SH-SY5Y (cell line): ENCODE results near the gene MGAT4C.

ENCODE experiments used
- GATA2 ChIP-seq: IDR thresholded peaks from 2 replicates; pipeline ENCODE4 v1.6.1; 2011; ENCODE audit warnings: mild to moderate bottlenecking, low read depth, low read length
- GATA3 ChIP-seq: IDR thresholded peaks from 2 replicates; pipeline ENCODE4 v1.6.1; 2011; ENCODE audit warnings: low read depth, mild to moderate bottlenecking, low read length, moderate library complexity

GRCh38 chr12:85985996-85986395 is 270.2 kb downstream of the MGAT4C start:
- TF ChIP-seq GATA2, result no peak
- no peak for TF ChIP-seq GATA3
